ENCODE measurements around the gene UBFD1. TPM values are rescaled to one million over a fixed set of nuclear protein-coding genes. Genes with fewer than 3 reads are reported as not detected.
A peak's percentile ranks its signal among the peaks of the same experiment; 100 is the strongest.

UBFD1 gene
- total RNA-seq, 1 donor from 2014 or later: 101 TPM

DNA sequence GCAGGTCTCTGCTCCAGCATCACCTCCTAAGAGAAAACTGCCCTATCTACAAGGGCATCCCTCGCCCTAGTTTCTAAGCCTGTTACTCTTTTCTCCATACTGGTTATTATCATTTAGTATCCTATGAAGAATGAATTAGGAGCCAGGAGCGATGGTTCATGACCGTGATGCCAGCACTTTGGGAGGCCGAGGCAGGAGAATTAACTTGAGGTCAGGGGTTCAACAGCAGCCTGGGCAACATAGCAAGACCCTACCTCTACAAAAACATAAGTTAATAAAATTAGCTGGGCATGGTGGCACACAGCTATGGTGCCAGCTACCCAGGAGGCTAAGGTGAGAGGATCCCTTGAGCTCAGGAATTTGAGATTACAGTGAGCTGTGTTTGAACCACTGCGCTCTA lies 7.6 kb upstream of the UBFD1 start:
- H3K9me3 Mint-ChIP-seq (ENCODE audit: low read depth): no peaks in the 10 kb centered on the region
- no peak overlapping the region for H3K27ac Mint-ChIP-seq
- DNase-seq (ENCODE audit: low spot score, unreplicated experiment): no peak
- H3K4me3 Mint-ChIP-seq (ENCODE audit: low read depth): no peak overlapping the region
- TF ChIP-seq, protein P1, sequence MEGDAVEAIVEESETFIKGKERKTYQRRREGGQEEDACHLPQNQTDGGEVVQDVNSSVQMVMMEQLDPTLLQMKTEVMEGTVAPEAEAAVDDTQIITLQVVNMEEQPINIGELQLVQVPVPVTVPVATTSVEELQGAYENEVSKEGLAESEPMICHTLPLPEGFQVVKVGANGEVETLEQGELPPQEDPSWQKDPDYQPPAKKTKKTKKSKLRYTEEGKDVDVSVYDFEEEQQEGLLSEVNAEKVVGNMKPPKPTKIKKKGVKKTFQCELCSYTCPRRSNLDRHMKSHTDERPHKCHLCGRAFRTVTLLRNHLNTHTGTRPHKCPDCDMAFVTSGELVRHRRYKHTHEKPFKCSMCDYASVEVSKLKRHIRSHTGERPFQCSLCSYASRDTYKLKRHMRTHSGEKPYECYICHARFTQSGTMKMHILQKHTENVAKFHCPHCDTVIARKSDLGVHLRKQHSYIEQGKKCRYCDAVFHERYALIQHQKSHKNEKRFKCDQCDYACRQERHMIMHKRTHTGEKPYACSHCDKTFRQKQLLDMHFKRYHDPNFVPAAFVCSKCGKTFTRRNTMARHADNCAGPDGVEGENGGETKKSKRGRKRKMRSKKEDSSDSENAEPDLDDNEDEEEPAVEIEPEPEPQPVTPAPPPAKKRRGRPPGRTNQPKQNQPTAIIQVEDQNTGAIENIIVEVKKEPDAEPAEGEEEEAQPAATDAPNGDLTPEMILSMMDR (IDR thresholded peaks at IDR 0.05; ENCODE audit: unreplicated experiment): no peak
- H3K27me3 Mint-ChIP-seq: no peaks in the 10 kb centered on the region
- H3K36me3 Mint-ChIP-seq (ENCODE audit: insufficient read depth): peaks cover 9% of the 10 kb centered on the region
- H3K4me1 Mint-ChIP-seq (ENCODE audit: low read depth): no peaks in the 10 kb centered on the region

DNA sequence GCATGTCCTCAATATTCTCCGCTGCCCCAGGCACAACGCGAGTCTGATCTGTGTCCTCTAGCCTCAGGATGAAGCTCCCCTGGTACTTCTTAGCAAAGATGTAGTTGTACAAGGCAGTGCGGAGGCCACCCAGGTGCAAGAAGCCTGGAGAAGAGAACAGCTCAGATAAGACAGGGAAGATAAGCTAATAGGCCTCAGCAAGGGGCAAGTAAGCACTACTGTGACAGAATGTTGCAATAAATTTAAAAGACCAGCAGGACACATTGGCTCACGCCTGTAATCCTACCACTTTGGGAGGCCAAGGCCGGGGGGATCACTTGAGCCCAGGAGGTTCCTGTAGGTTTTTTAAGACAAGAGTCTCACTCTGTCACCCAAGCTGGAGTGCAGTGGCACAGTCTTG lies 5.4 kb upstream of the UBFD1 start:
- DNase-seq (ENCODE audit: low spot score, unreplicated experiment): no peak
- TF ChIP-seq, protein P1 (IDR thresholded peaks at IDR 0.05; ENCODE audit: unreplicated experiment): no peak
- Mint-ChIP-seq H3K4me3 (ENCODE audit: low read depth) (no peak overlapping the region), H3K9me3 (ENCODE audit: low read depth) (no peaks in the 10 kb centered on the region), H3K4me1 (ENCODE audit: low read depth) (peaks cover 2% of the 10 kb centered on the region), H3K36me3 (ENCODE audit: insufficient read depth) (peaks cover 9% of the 10 kb centered on the region), H3K27ac (peak overlapping the region; percentile 56), H3K27me3 (no peaks in the 10 kb centered on the region)

DNA sequence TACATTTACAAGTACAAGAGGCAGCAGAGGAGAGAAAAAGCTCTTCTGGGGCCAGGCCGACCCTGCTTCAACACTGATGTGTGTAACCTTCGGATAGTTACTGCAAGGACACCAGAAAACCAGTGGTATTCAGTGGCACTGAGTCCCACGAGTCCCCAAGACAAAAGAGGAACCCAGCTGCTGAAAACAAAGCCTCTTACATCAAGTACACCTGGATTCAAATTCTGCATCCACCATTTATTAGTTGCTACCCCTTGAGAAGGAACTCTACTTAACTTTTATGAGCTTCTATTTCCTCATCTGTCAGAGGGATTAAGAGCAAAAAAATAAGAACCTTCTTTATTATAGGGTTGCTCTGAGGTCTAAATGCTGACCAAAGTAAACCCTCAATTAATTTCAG lies 3.0 kb upstream of the UBFD1 start:
- peaks cover 9% of the 10 kb centered on the region for H3K36me3 Mint-ChIP-seq (ENCODE audit: insufficient read depth)
- no peaks in the 10 kb centered on the region for H3K27me3 Mint-ChIP-seq
- no peaks in the 10 kb centered on the region for H3K9me3 Mint-ChIP-seq (ENCODE audit: low read depth)
- no peak for DNase-seq (ENCODE audit: low spot score, unreplicated experiment)
- peaks cover 7% of the 10 kb centered on the region for H3K4me1 Mint-ChIP-seq (ENCODE audit: low read depth)
- TF ChIP-seq, protein P1 (IDR thresholded peaks at IDR 0.05; ENCODE audit: unreplicated experiment): no peak
- no peak overlapping the region for H3K4me3 Mint-ChIP-seq (ENCODE audit: low read depth)
- H3K27ac Mint-ChIP-seq: no peak overlapping the region

DNA sequence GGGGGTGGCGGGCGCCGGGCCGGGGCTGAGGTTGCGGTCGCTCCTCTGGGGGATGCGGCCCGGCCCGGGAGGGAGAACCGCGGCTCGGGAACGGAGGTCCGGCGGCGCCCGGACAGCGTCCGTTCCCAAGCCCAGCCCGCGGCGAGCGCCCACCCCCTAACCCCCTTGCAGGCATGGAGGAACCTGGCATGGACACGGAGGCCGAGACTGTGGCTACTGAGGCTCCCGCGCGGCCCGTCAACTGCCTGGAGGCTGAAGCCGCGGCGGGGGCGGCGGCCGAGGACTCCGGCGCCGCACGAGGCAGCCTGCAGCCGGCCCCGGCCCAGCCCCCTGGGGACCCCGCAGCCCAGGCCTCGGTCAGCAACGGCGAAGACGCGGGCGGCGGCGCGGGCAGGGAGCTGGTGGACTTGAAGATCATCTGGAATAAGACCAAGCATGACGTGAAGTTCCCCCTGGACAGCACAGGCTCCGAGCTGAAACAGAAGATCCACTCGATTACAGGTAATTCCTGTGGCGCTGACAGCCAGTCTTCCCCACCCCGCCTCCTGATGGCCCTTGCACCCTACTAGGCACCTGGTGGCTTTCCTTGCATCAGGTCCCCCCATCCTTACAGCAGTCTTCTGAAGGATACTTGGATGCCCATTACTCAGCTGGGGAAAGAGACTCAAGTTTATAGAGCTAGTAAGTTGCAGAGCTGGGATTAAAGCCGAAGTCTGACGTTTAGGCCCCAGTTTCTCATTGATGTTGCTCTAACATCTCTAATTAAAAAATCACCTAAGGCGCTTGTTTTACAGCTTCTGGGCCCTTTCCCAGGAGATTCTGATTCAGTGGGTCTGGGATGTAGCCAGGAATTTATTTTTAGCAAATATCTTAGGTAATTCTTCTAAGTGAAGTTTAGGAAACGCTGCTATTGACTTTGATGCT lies 514 bp downstream of the UBFD1 start:
- Mint-ChIP-seq H3K9me3 (ENCODE audit: low read depth) (no peaks in the 10 kb centered on the region), H3K4me1 (ENCODE audit: low read depth) (peaks cover 7% of the 10 kb centered on the region), H3K27ac (peak overlapping the region; percentile 96), H3K36me3 (ENCODE audit: insufficient read depth) (peaks cover 7% of the 10 kb centered on the region), H3K4me3 (ENCODE audit: low read depth) (peak overlapping the region; percentile 95), H3K27me3 (no peaks in the 10 kb centered on the region)
- TF ChIP-seq, protein P1 (IDR thresholded peaks at IDR 0.05; ENCODE audit: unreplicated experiment): no peak
- DNase-seq (ENCODE audit: low spot score, unreplicated experiment): no peak

DNA sequence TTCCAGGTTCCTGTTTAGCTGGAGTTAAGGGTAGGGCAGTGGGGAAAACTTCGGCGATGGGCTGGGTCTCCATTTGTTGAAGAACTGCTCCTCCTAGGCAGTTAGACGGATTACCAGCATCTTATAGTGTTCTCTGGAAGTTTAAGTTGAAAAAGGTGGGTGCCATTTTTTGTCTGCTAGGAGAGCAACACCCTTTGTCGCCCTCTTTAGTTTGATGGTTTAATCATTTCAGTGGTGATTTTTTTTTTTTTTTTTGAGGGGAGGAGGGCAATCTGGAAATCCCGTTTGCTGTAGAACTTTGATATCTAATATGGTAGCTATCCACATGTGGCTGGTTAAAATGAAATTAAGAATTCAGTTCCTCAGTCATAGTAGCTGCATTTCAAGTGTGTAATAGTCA lies 4.1 kb downstream of the UBFD1 start:
- Mint-ChIP-seq H3K36me3 (ENCODE audit: insufficient read depth) (peaks cover 19% of the 10 kb centered on the region), H3K4me1 (ENCODE audit: low read depth) (peaks cover 7% of the 10 kb centered on the region), H3K27ac (no peak overlapping the region), H3K4me3 (ENCODE audit: low read depth) (no peak overlapping the region), H3K27me3 (no peaks in the 10 kb centered on the region), H3K9me3 (ENCODE audit: low read depth) (no peaks in the 10 kb centered on the region)
- no peak for DNase-seq (ENCODE audit: low spot score, unreplicated experiment)
- TF ChIP-seq, protein P1 (IDR thresholded peaks at IDR 0.05; ENCODE audit: unreplicated experiment): no peak

Measured in progenitor cell of endocrine pancreas (in vitro differentiated cells).